OCI-LY3 (cell line): ENCODE data around the gene MPC1.

ENCODE experiments used
- CTCF ChIP-seq: fragments of 200-600, 300-600 bp; sonication (generic); IDR thresholded peaks from 2 replicates; pipeline ENCODE4 v1.5.1; 2014; ENCODE audit warnings: antibody characterized with exemption, low read length, low read depth
- EZH2phosphoT487 ChIP-seq: fragments of 200-600 bp; shearing (Covaris generic); IDR thresholded peaks from 2 replicates; pipeline ENCODE4 v1.6.1; 2018; ENCODE audit warnings: antibody characterized with exemption, mixed run types, low read depth

DNA sequence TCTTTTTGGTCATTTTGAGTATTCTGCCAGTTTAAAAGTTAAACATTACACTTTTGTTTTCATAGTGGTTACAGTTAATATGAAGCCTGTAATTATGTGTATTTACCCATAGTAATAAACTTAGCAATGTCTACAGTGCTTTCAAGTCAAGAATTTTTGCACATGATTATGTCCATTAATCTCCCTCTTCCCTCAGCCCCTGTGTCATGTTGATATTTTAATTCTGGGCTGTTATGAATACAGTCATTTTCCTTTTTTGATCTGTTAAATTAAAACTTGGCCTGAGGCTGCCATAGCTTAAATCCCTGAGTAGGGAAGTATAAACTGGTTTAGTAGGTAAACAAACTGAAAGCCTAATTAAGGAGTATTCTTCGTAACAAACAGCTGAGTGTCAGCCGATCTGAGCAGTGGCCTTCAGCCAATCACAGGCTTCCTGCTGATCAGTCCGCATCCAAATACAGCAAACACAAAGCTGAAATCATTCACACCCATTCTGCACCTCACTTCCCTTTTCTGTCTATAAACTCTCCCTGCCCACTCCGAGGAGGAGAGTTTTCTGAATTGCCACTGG, 30.9 kb downstream of the MPC1 start:
- TF ChIP-seq CTCF (no peak), EZH2phosphoT487 (no peak)
